ENCODE results near the gene HRK. TPM values are rescaled to one million over a fixed set of nuclear protein-coding genes. Genes with fewer than 3 reads are reported as not detected.

The HRK gene
- total and polyA plus RNA-seq, 9 of the 15 experiments (the other 6 are each of a cell fraction or from before 2014, with no cell fraction given) = 0.01 to 0.05 (median 0.04) TPM; not detected in 6

DNA sequence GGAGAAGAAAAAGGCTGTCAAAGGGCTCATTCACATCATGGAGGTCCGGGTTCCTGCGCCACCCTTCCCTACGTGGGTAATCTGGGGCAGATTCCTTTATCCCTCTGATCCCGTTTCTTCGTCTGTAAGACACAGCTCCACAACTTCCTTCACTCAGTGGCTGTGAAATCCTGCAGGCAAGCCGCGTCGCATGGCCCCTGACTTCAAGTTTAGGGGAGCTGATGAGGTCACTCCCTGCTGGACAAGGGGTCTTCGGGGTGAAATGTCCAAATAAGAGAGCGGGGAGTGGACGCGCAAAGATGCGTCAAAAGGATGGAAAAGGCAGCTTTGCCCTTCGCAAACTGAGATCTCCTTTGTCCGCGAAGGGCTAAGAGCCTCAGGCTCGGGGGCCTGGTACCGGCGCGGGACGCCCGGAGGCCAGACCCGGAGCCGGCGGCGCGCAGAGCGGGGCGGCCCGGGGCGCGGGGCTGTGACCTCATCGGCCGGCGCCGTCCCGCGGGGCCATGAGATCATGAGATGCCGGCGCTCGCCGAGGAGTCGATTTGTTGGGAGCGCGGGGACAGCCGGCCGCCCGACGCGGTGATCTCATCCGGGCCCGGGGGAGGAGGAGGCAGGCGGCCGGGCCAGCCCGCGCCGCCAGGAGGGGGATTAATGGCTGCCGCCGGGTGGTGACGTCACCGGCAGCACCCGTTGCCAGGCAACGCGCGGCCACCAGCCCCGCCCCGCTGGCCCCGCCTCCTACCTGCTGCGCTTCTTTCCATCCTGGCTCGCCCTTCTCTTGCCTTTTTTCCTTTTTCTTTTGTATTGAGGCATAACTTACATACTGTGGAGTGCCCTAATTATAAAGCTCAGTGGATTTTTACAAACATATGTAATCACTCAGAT lies 62.1 kb downstream of the HRK start (continued):
- TF ChIP-seq, protein P1, sequence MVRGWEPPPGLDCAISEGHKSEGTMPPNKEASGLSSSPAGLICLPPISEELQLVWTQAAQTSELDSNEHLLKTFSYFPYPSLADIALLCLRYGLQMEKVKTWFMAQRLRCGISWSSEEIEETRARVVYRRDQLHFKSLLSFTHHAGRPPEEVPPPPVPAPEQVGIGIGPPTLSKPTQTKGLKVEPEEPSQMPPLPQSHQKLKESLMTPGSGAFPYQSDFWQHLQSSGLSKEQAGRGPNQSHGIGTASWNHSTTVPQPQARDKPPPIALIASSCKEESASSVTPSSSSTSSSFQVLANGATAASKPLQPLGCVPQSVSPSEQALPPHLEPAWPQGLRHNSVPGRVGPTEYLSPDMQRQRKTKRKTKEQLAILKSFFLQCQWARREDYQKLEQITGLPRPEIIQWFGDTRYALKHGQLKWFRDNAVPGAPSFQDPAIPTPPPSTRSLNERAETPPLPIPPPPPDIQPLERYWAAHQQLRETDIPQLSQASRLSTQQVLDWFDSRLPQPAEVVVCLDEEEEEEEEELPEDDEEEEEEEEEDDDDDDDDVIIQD (CRISPR knock-in tag; IDR thresholded peaks at IDR 0.05) = no peak
- TF ChIP-seq MXI1 (IDR thresholded peaks at IDR 0.05; ENCODE audit: low read depth, low read length) (0 out of 2 replicates have a peak, but pooled peaks have one; percentile 42), MCM3 (IDR thresholded peaks at IDR 0.05) (no peak), CEBPB (tag; IDR thresholded peaks at IDR 0.05) (no peak), NFXL1 (CRISPR knock-in tag; IDR thresholded peaks at IDR 0.05) (no peak), ZNF347 (CRISPR knock-in tag; IDR thresholded peaks at IDR 0.05; ENCODE audit: low read depth) (no peak), PHF20 (IDR thresholded peaks at IDR 0.05; ENCODE audit: partially characterized antibody) (peak; percentile 87), HDGF (IDR thresholded peaks at IDR 0.05) (no peak), HCFC1 (IDR thresholded peaks at IDR 0.05; ENCODE audit: low read depth, low read length) (peak; percentile 82), MAFK (IDR thresholded peaks at IDR 0.05; ENCODE audit: low read length) (no peak), MECOM (CRISPR knock-in tag; IDR thresholded peaks at IDR 0.05) (no peak), HMGN3 (IDR thresholded peaks at IDR 0.05; ENCODE audit: borderline replicate concordance, extremely low read depth, insufficient read length, low read depth, low read length) (no peak), RFX5 (IDR thresholded peaks at IDR 0.05; ENCODE audit: low read depth, low read length) (peak; percentile 76; the same call in 1 of the 2 replicates)
- TF ChIP-seq, protein P2, sequence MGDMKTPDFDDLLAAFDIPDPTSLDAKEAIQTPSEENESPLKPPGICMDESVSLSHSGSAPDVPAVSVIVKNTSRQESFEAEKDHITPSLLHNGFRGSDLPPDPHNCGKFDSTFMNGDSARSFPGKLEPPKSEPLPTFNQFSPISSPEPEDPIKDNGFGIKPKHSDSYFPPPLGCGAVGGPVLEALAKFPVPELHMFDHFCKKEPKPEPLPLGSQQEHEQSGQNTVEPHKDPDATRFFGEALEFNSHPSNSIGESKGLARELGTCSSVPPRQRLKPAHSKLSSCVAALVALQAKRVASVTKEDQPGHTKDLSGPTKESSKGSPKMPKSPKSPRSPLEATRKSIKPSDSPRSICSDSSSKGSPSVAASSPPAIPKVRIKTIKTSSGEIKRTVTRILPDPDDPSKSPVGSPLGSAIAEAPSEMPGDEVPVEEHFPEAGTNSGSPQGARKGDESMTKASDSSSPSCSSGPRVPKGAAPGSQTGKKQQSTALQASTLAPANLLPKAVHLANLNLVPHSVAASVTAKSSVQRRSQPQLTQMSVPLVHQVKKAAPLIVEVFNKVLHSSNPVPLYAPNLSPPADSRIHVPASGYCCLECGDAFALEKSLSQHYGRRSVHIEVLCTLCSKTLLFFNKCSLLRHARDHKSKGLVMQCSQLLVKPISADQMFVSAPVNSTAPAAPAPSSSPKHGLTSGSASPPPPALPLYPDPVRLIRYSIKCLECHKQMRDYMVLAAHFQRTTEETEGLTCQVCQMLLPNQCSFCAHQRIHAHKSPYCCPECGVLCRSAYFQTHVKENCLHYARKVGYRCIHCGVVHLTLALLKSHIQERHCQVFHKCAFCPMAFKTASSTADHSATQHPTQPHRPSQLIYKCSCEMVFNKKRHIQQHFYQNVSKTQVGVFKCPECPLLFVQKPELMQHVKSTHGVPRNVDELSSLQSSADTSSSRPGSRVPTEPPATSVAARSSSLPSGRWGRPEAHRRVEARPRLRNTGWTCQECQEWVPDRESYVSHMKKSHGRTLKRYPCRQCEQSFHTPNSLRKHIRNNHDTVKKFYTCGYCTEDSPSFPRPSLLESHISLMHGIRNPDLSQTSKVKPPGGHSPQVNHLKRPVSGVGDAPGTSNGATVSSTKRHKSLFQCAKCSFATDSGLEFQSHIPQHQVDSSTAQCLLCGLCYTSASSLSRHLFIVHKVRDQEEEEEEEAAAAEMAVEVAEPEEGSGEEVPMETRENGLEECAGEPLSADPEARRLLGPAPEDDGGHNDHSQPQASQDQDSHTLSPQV (IDR thresholded peaks at IDR 0.05) = no peak
- TF ChIP-seq, protein P3, sequence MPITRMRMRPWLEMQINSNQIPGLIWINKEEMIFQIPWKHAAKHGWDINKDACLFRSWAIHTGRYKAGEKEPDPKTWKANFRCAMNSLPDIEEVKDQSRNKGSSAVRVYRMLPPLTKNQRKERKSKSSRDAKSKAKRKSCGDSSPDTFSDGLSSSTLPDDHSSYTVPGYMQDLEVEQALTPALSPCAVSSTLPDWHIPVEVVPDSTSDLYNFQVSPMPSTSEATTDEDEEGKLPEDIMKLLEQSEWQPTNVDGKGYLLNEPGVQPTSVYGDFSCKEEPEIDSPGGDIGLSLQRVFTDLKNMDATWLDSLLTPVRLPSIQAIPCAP (CRISPR knock-in tag; IDR thresholded peaks at IDR 0.05; ENCODE audit: borderline replicate concordance) = no peak
- TF ChIP-seq, protein P4, sequence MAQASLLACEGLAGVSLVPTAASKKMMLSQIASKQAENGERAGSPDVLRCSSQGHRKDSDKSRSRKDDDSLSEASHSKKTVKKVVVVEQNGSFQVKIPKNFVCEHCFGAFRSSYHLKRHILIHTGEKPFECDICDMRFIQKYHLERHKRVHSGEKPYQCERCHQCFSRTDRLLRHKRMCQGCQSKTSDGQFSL (CRISPR knock-in tag; IDR thresholded peaks at IDR 0.05) = no peak
- TF ChIP-seq, protein P4 (tag; IDR thresholded peaks at IDR 0.05) = no peak
- TF ChIP-seq, protein P5, sequence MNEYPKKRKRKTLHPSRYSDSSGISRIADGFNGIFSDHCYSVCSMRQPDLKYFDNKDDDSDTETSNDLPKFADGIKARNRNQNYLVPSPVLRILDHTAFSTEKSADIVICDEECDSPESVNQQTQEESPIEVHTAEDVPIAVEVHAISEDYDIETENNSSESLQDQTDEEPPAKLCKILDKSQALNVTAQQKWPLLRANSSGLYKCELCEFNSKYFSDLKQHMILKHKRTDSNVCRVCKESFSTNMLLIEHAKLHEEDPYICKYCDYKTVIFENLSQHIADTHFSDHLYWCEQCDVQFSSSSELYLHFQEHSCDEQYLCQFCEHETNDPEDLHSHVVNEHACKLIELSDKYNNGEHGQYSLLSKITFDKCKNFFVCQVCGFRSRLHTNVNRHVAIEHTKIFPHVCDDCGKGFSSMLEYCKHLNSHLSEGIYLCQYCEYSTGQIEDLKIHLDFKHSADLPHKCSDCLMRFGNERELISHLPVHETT (CRISPR knock-in tag; conservative IDR thresholded peaks at IDR 0.05 in 1 of 2, IDR thresholded peaks at IDR 0.05 in 1 of 2) = peak in 1 of 2 experiments; percentile 98; a peak in 2 of 4 replicates
